ENCODE results near the gene FBL.

- TF ChIP-seq TAF1 (IDR thresholded peaks at IDR 0.05; ENCODE audit: borderline replicate concordance, insufficient read depth, low read length) (no peak), POLR2AphosphoS5 (IDR thresholded peaks at IDR 0.05; ENCODE audit: low read depth, low read length) (no peak), REST (IDR thresholded peaks at IDR 0.05; ENCODE audit: insufficient read depth in 1 of 2, low read depth in 2 of 2, low read length in 2 of 2) (no peak), SIN3A (IDR thresholded peaks at IDR 0.05; ENCODE audit: borderline replicate concordance, insufficient read depth, low read length) (no peak)
These were observed 36.8 kb downstream of the FBL start for GRCh38 chr19:39809368-39809767.
